Hindlimb muscle (tissue), 1 donor: ENCODE data around the gene ZBTB8OS. TPM values are rescaled to one million over a fixed set of nuclear protein-coding genes. Genes with fewer than 3 reads are reported as not detected.
"Not testable (repeated sequence)": the region's sequence is repeated elsewhere in the genome, so short reads cannot be mapped to it uniquely, and the experiment has no call there.

Source experiments
- DNase-seq: peaks from one replicate; pipeline ENCODE4 v3.0.0-alpha.2; 2013
- polyA plus RNA-seq: library from polyadenylated mRNA; unstranded; fragments of 120-200 nt; gene quantifications from one replicate; pipeline ENCODE4 v1.2.1, GENCODE V29; 2013; ENCODE audit not compliant: insufficient read length

ZBTB8OS gene
- polyA plus RNA-seq, 1 donor, result 23.2 TPM

GRCh38 chr1:32647308-32648134 is 2.8 kb downstream of the ZBTB8OS start:
- no peak for DNase-seq

- DNase-seq, result no peak
Observed at GRCh38 chr1:32644426-32644825, 5.9 kb downstream of the ZBTB8OS start.

- DNase-seq, result not testable (repeated sequence)
Observed at GRCh38 chr1:32642292-32642827, 8.0 kb downstream of the ZBTB8OS start.

- no peak for DNase-seq
Observed at GRCh38 chr1:32639489-32640075, 10.8 kb downstream of the ZBTB8OS start.

- DNase-seq, result no peak
Observed at GRCh38 chr1:32636914-32637645, 13.3 kb downstream of the ZBTB8OS start.

GRCh38 chr1:32635508-32636277 is 14.7 kb downstream of the ZBTB8OS start:
- DNase-seq, result no peak

GRCh38 chr1:32632829-32633228 is 17.5 kb downstream of the ZBTB8OS start:
- DNase-seq, result no peak

- not testable (repeated sequence) for DNase-seq
Observed at GRCh38 chr1:32630173-32630572, 20.2 kb downstream of the ZBTB8OS start.

GRCh38 chr1:32627596-32628162 is 22.7 kb downstream of the ZBTB8OS start:
- no peak for DNase-seq

- no peak for DNase-seq
Observed at GRCh38 chr1:32626176-32626575, 24.2 kb downstream of the ZBTB8OS start.

- DNase-seq, result no peak
Observed at GRCh38 chr1:32623775-32624174, 26.6 kb downstream of the ZBTB8OS start.

GRCh38 chr1:32622806-32623681 is 27.3 kb downstream of the ZBTB8OS start:
- no peak for DNase-seq

- no peak for DNase-seq
Observed at GRCh38 chr1:32622205-32622604, 28.1 kb downstream of the ZBTB8OS start.

- DNase-seq, result no peak
Observed at GRCh38 chr1:32619701-32620485, 30.5 kb downstream of the ZBTB8OS start.

- DNase-seq, result no peak
Observed at GRCh38 chr1:32618673-32619221, 31.6 kb downstream of the ZBTB8OS start.

GRCh38 chr1:32613472-32613871 is 36.9 kb downstream of the ZBTB8OS start:
- no peak for DNase-seq

GRCh38 chr1:32612189-32612881 is 38.0 kb downstream of the ZBTB8OS start:
- DNase-seq, result peak; percentile 42

GRCh38 chr1:32611859-32612188 is 38.5 kb downstream of the ZBTB8OS start:
- DNase-seq, result no peak

- no peak for DNase-seq
Observed at GRCh38 chr1:32609180-32609579, 41.2 kb downstream of the ZBTB8OS start.
